Lower lobe of right lung (tissue), 2 donors: ENCODE results near the gene KCNG2. TPM values are rescaled to one million over a fixed set of nuclear protein-coding genes. Genes with fewer than 3 reads are reported as not detected.
A peak's percentile ranks its signal among the peaks of the same experiment; 100 is the strongest.

ENCODE experiments used
- ATAC-seq, 2 donors: fragments of 200-7000 bp; cut with Tn5 transposase; one replicate each; pipeline ENCODE4 v1.9.1; 2020 to 2022; ENCODE audit warnings: mild to moderate bottlenecking in 2 of 2, moderate library complexity in 2 of 2
- DNase-seq: peaks from one replicate; pipeline ENCODE4 v3.0.0-alpha.2; 2020
- H3K27ac ChIP-seq: fragments of 200-600 bp; one replicate; pipeline ENCODE4 v1.8.0; 2022
- H3K27me3 ChIP-seq: fragments of 200-600 bp; one replicate; pipeline ENCODE4 v1.8.0; 2022; ENCODE audit warnings: low read depth
- H3K36me3 ChIP-seq: fragments of 200-600 bp; one replicate; pipeline ENCODE4 v1.8.0; 2022; ENCODE audit warnings: mild to moderate bottlenecking
- H3K4me1 ChIP-seq: fragments of 200-600 bp; one replicate; pipeline ENCODE4 v1.8.0; 2022
- H3K4me3 ChIP-seq: fragments of 200-600 bp; one replicate; pipeline ENCODE4 v1.8.0; 2022; ENCODE audit warnings: mild to moderate bottlenecking
- H3K9me3 ChIP-seq: fragments of 200-600 bp; one replicate; pipeline ENCODE4 v1.8.0; 2022
- intact Hi-C: fragments of 100-400 bp; cut with DNase I; formaldehyde crosslinking; loops from one replicate; pipeline ENCODE4 v1.11.0; 2022
- total RNA-seq: library from RNA; stranded (reverse); fragmentation: NEBNext Ultra II Directional; extraction: Animal tissue kit (Norgen Biotek cat#: 25700); gene quantifications from one replicate; pipeline ENCODE4 v1.2.1, GENCODE V29; 2021
- TF ChIP-seq, protein P1 (sequence below): fragments of 200-600 bp; IDR thresholded peaks from one replicate; pipeline ENCODE4 v1.8.0; 2022; ENCODE audit warnings: antibody characterized with exemption, mild to moderate bottlenecking
- donor health status: DM: no; HTN: yes; CAD: no; lungs with severe emphysema.

The KCNG2 gene
- total RNA-seq, 1 donor from 2014 or later = 0.50 TPM

DNA sequence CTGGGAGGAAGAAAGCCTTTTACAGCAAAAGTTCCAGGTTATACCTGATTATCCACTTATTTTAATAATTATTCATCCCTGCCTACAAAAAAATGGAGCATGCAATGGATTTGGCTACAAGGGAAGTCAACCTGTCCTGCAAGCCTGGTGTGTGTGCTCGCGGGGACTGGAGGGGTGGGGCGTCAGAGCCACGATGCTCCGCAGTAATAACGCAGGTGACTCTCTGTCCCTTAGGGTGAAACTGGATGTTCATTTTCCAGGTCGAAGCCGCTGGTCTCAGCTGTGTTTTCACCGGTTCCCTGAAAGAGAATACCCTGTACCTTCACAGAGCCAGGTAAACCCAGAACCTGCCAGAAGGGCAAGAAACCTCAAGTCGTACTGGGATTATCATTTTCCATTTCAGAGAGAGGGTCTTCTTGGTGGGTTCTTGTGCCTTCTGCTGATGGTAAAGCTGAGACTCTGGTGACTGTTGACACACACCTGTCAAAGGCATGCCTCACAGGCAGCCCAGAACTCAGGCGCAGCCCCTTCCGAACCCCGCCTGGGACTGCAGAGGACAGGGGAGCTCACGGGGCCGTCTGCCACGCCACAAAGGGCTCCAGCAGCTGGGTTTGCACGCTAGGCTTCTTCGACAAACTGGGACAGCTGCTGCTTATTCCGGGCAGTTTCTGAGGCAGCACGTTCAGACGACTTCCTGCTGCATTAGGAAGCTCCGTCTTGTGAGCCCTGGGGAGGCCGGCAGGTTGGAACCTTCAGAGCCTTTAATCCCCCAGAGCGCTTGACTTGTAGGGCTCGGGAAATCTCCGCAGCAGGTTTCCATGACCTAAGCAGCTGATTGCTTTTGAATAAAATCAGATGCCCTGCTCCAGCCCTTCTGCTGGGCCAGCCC lies 58.6 kb downstream of the KCNG2 start:
- TF ChIP-seq, protein P1, sequence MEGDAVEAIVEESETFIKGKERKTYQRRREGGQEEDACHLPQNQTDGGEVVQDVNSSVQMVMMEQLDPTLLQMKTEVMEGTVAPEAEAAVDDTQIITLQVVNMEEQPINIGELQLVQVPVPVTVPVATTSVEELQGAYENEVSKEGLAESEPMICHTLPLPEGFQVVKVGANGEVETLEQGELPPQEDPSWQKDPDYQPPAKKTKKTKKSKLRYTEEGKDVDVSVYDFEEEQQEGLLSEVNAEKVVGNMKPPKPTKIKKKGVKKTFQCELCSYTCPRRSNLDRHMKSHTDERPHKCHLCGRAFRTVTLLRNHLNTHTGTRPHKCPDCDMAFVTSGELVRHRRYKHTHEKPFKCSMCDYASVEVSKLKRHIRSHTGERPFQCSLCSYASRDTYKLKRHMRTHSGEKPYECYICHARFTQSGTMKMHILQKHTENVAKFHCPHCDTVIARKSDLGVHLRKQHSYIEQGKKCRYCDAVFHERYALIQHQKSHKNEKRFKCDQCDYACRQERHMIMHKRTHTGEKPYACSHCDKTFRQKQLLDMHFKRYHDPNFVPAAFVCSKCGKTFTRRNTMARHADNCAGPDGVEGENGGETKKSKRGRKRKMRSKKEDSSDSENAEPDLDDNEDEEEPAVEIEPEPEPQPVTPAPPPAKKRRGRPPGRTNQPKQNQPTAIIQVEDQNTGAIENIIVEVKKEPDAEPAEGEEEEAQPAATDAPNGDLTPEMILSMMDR = no peak
- ATAC-seq (peak; percentile 24 to 28), DNase-seq (no peak)
- Histone ChIP-seq H3K9me3 (no peaks in the 10 kb centered on the region), H3K36me3 (no peaks in the 10 kb centered on the region), H3K27me3 (peaks cover 20% of the 10 kb centered on the region), H3K27ac (no peak overlapping the region), H3K4me1 (peaks cover 6% of the 10 kb centered on the region), H3K4me3 (peak overlapping the region; percentile 4)
- intact Hi-C loops = no loop called here

DNA sequence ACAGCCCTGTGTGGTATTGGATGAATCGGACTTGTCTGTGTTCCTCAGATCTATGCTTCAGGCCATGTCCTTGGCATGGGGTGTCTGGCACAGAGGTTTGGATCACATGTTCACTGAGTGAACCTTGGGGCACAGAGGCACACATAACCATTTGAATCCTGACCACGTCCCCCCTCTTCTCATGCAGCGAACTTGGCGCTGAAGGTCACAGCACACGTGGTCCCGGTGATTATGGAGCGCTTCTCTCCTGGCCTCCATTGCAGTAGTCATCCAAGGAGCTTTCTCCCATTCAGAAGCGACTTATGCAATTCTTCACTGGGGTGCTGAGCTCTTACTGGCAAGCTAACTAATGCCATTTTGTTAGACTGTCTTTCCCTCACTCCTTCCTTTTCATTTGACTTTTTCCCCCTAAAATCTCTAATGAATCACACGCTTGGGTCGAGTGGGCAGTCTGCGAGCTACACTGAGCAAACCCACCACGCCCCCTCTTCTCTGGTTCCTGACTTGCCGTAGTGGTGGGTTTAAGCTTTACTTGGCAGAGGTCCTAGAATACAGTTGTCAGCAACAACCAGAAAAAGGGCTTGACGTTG lies 59.4 kb downstream of the KCNG2 start:
- no peaks in the 10 kb centered on the region for H3K36me3 ChIP-seq
- H3K4me3 ChIP-seq = no peak overlapping the region
- no peaks in the 10 kb centered on the region for H3K9me3 ChIP-seq
- ATAC-seq (peak; percentile 14 to 38), DNase-seq (no peak)
- TF ChIP-seq, protein P1 = no peak
- no peak overlapping the region for H3K27ac ChIP-seq
- H3K27me3 ChIP-seq = peaks cover 20% of the 10 kb centered on the region
- H3K4me1 ChIP-seq = peaks cover 6% of the 10 kb centered on the region
- intact Hi-C loops = no loop called here

DNA sequence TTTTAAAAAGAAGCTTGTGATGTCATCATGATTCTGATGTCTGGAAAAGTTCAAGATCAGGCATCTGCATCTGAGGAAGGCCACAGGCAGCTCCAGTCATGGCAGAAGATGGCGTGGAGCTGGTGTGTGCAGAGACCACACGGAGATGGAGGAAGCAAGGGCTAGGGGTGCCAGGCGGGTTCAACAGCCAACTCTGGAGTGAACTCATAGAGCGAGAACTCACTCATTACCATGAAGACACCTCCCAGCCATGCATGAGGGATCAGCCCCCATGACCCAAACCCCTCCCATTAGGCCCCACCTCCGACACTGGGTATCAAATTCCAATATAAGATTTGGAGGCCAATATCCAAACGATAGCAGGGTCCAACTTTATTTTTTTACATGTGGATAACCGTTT lies 61.6 kb downstream of the KCNG2 start:
- ATAC-seq = no peak
- H3K36me3 ChIP-seq = no peaks in the 10 kb centered on the region
- peaks cover 13% of the 10 kb centered on the region for H3K27me3 ChIP-seq
- TF ChIP-seq, protein P1 = no peak
- no peak overlapping the region for H3K27ac ChIP-seq
- H3K9me3 ChIP-seq = no peaks in the 10 kb centered on the region
- H3K4me1 ChIP-seq = peaks cover 6% of the 10 kb centered on the region
- no peak for DNase-seq
- H3K4me3 ChIP-seq = no peak overlapping the region
- intact Hi-C loops = no loop called here

DNA sequence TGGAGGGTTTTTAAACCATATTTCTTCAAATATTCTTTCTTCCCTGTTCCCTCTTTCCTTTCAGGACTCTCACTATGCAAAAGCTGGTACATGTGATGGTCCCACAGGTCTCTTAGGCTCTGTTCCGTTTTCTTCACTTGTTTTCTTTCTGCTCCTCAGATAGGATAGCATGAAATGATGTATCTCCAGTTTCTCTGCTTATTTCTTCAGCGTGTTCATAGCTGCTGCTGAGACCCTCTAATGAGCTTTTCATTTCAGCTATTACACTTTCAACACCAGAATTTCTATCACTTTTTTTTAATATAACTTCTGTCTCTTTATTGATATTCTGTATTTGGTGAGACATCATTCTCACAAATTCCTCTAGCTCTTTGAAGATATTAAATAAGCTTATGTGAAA lies 63.9 kb downstream of the KCNG2 start:
- intact Hi-C loops = no loop called here
- Histone ChIP-seq H3K4me1 (peaks cover under 1% of the 10 kb centered on the region), H3K27ac (no peak overlapping the region), H3K4me3 (no peak overlapping the region), H3K27me3 (no peaks in the 10 kb centered on the region), H3K36me3 (no peaks in the 10 kb centered on the region), H3K9me3 (no peaks in the 10 kb centered on the region)
- no peak for DNase-seq
- ATAC-seq = no peak
- TF ChIP-seq, protein P1 = no peak

DNA sequence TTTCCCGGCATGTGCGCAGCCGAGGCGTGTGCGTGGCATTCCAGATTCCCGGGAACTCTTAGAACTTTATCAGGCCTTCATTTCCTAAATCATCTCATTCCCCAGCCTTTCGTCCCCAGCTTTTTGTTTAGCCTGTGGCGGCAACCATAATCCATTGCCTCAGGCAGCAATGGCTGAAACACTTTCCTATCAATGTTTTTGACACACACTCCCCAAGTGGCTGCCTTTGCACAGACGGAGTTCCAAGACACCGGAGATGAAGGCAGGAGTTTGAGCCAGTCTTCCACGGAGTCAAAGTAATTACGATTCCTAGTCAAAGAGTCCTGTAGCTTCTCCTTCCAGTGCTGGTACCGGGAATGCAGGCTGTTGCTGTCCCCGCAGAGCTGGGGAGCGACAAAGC lies 64.8 kb downstream of the KCNG2 start:
- Histone ChIP-seq H3K27ac (no peak overlapping the region), H3K27me3 (no peaks in the 10 kb centered on the region), H3K4me1 (no peaks in the 10 kb centered on the region), H3K4me3 (no peak overlapping the region), H3K36me3 (no peaks in the 10 kb centered on the region), H3K9me3 (no peaks in the 10 kb centered on the region)
- DNase-seq = no peak
- intact Hi-C loops = no loop called here
- ATAC-seq = no peak
- TF ChIP-seq, protein P1 = no peak
